Gastrocnemius medialis (tissue), 4 donors: Measurements from ENCODE around the gene ARHGEF37.

Experiments
- CTCF ChIP-seq, 5 experiments: fragments of 450-650 bp in 3 of 5; fragments of 200-600 bp in 2 of 5; sonication (generic) in 2 of 5; IDR thresholded peaks in 4 of 5; conservative IDR thresholded peaks in 1 of 5; 1 replicate in 4 of 5; 2 replicates in 1 of 5; pipeline ENCODE4 v1.5.1; 2016 to 2019; ENCODE audit warnings: antibody characterized with exemption in 5 of 5, mild to moderate bottlenecking in 3 of 5, moderate library complexity in 3 of 5
- POLR2A ChIP-seq, 2 donors: fragments of 450-650 bp; IDR thresholded peaks; one replicate each; pipeline ENCODE4 v1.6.1; 2017; ENCODE audit warnings: antibody characterized with exemption in 2 of 2, mild to moderate bottlenecking in 2 of 2, moderate library complexity in 2 of 2

GRCh38 chr5:149631506-149631905 lies 50.2 kb downstream of the ARHGEF37 start:
- TF ChIP-seq CTCF (IDR thresholded peaks at IDR 0.05 in 4 of 5, conservative IDR thresholded peaks at IDR 0.05 in 1 of 5) = no peak
- no peak for TF ChIP-seq POLR2A (IDR thresholded peaks at IDR 0.05)
